HCT116 (cell line): Measurements from ENCODE around the gene DBN1. TPM values are rescaled to one million over a fixed set of nuclear protein-coding genes. Genes with fewer than 3 reads are reported as not detected.

Experiments
- ATAC-seq: fragments of 200-7000 bp; cut with Tn5 transposase; 2 replicates; pipeline ENCODE4 v1.9.1; 2020; ENCODE audit warnings: mild to moderate bottlenecking, moderate library complexity
- BruUV-seq: library from RNA; stranded (reverse); fragments of 400-500 nt; replicated peaks from 2 replicates; lab custom pipeline; 2021; lab: Mats Ljungman, UMichigan
- CTCF ChIA-PET: fragments of 300-600 bp; sonication (Branson Sonifier 250); formaldehyde crosslinking; loops from one replicate; lab custom pipeline; 2021; ENCODE audit warnings: antibody characterized with exemption; lab: Charles Lee
- POLR2A ChIA-PET: fragments of 300-600, 350-600 bp; sonication (Branson Sonifier 250); formaldehyde crosslinking; loops from one replicate; lab custom pipeline; 2021; ENCODE audit warnings: antibody characterized with exemption; lab: Charles Lee
- RAD21 ChIA-PET, 2 experiments: fragments of 300-600 bp; sonication (Branson Sonifier 250); formaldehyde crosslinking; loops; one replicate each; lab custom pipeline; 2023; ENCODE audit warnings: low total read pairs in 2 of 2; ENCODE audit not compliant: uncharacterized antibody in 2 of 2, unreplicated experiment in 2 of 2, low non-redundant PET in 1 of 2; lab: Charles Lee
- DNase-seq: peaks from one replicate; pipeline ENCODE4 v3.0.0-alpha.2; 2010; ENCODE audit warnings: low read depth, low spot score
- H2AFZ ChIP-seq: fragments of 200-600 bp; shearing (Covaris generic), sonication (generic); 2 replicates; pipeline ENCODE4 v1.6.1; 2017; ENCODE audit warnings: low read depth, mixed run types, mixed read lengths, antibody characterized with exemption, low read length; ENCODE audit not compliant: poor library complexity, severe bottlenecking
- H3K27ac ChIP-seq: 2 replicates; pipeline ENCODE4 v1.5.1; 2012; ENCODE audit warnings: low read depth, low read length
- H3K27me3 ChIP-seq: fragments of 200-600 bp; sonication (generic); 2 replicates; pipeline ENCODE4 v1.6.1; 2016; ENCODE audit warnings: mixed run types, low read length, mixed read lengths; ENCODE audit not compliant: insufficient read depth
- H3K36me3 ChIP-seq, 2 experiments: fragments of 200-500 bp in 1 of 2; fragments of 200-600 bp in 1 of 2; sonication (Bioruptor generic) in 1 of 2; sonication (generic) in 1 of 2; 2 replicates each; pipeline versions ENCODE4 v1.5.1 to v1.6.1; 2014 to 2016; ENCODE audit warnings: low read length in 2 of 2, inconsistent platforms in 1 of 2, mixed read lengths in 1 of 2, mixed run types in 1 of 2; ENCODE audit not compliant: insufficient read depth in 2 of 2, control insufficient read depth in 1 of 2
- H3K4me1 ChIP-seq, 2 experiments: fragments of 200-600 bp in 1 of 2; sonication (generic) in 1 of 2; 2 replicates each; pipeline versions ENCODE4 v1.5.1 to v1.6.1; 2012 to 2017; ENCODE audit warnings: low read length in 2 of 2, inconsistent platforms in 1 of 2, mild to moderate bottlenecking in 1 of 2, mixed read lengths in 1 of 2, mixed run types in 1 of 2, moderate library complexity in 1 of 2; ENCODE audit not compliant: insufficient read depth in 2 of 2, control insufficient read depth in 1 of 2
- H3K4me2 ChIP-seq: fragments of 200-600 bp; sonication (generic); 2 replicates; pipeline ENCODE4 v1.6.1; 2017; ENCODE audit warnings: mixed run types, low read length, mixed read lengths
- H3K4me3 ChIP-seq, 2 experiments: fragments of 200-600 bp in 1 of 2; sonication (generic) in 1 of 2; replicated peaks in 1 of 2; 2 replicates each; pipeline ENCODE4 v1.5.1; 2011 to 2016; ENCODE audit warnings: low read length in 2 of 2, control low read depth in 1 of 2, low read depth in 1 of 2, mild to moderate bottlenecking in 1 of 2, mixed read lengths in 1 of 2, mixed run types in 1 of 2
- H3K79me2 ChIP-seq: fragments of 200-600 bp; sonication (generic); 2 replicates; pipeline ENCODE4 v1.6.1; 2017; ENCODE audit warnings: mild to moderate bottlenecking, mixed run types, low read length, moderate library complexity, mixed read lengths; ENCODE audit not compliant: insufficient read depth
- H3K9ac ChIP-seq: fragments of 200-600 bp; sonication (generic); 2 replicates; pipeline ENCODE4 v1.6.1; 2016; ENCODE audit warnings: low read length, mixed read lengths
- H3K9me2 ChIP-seq: fragments of 200-600 bp; sonication (generic), shearing (Covaris generic); 2 replicates; pipeline ENCODE4 v1.6.1; 2017; ENCODE audit warnings: mixed run types, mild to moderate bottlenecking, moderate library complexity; ENCODE audit not compliant: insufficient read depth
- H3K9me3 ChIP-seq, 2 experiments: fragments of 200-500 bp in 1 of 2; fragments of 200-600 bp in 1 of 2; sonication (Bioruptor generic) in 1 of 2; sonication (generic) in 1 of 2; 2 replicates each; pipeline ENCODE4 v1.6.1; 2014 to 2017; ENCODE audit warnings: low read length in 2 of 2, mixed read lengths in 2 of 2, inconsistent platforms in 1 of 2, low read depth in 1 of 2, mild to moderate bottlenecking in 1 of 2, mixed run types in 1 of 2, moderate library complexity in 1 of 2; ENCODE audit not compliant: control insufficient read depth in 1 of 2, insufficient read depth in 1 of 2
- H4K20me1 ChIP-seq: fragments of 200-600 bp; sonication (generic), shearing (Covaris generic); 2 replicates; pipeline ENCODE4 v1.6.1; 2017; ENCODE audit warnings: mixed run types, mild to moderate bottlenecking, moderate library complexity; ENCODE audit not compliant: insufficient read depth
- ATF3 ChIP-seq: IDR thresholded peaks from 2 replicates; pipeline ENCODE4 v1.6.1; 2012
- CEBPB ChIP-seq: IDR thresholded peaks from 2 replicates; pipeline ENCODE4 v1.6.1; 2012; ENCODE audit warnings: low read depth
- EGR1 ChIP-seq: IDR thresholded peaks from 2 replicates; pipeline ENCODE4 v1.6.1; 2012; ENCODE audit warnings: low read depth
- ELF1 ChIP-seq: IDR thresholded peaks from 2 replicates; pipeline ENCODE4 v1.6.1; 2012; ENCODE audit warnings: low read depth, borderline replicate concordance
- POLR2AphosphoS5 ChIP-seq: IDR thresholded peaks from 2 replicates; pipeline ENCODE4 v1.6.1; 2011; ENCODE audit warnings: mild to moderate bottlenecking, low read depth, low read length, moderate library complexity
- RAD21 ChIP-seq: IDR thresholded peaks from 2 replicates; pipeline ENCODE4 v1.6.1; 2012; ENCODE audit warnings: low read depth, mild to moderate bottlenecking
- SIN3A ChIP-seq: IDR thresholded peaks from 2 replicates; pipeline ENCODE4 v1.6.1; 2012; ENCODE audit warnings: low read depth
- SRF ChIP-seq: IDR thresholded peaks from 2 replicates; pipeline ENCODE4 v1.6.1; 2012; ENCODE audit warnings: low read depth
- TCF7L2 ChIP-seq: IDR thresholded peaks from 2 replicates; pipeline ENCODE4 v1.7.0; 2011; ENCODE audit warnings: borderline replicate concordance, inconsistent platforms; ENCODE audit not compliant: insufficient read depth, insufficient read length; ENCODE audit errors: extremely low read depth
- ZNF274 ChIP-seq: fragments of 200-500 bp; sonication (Bioruptor generic); IDR thresholded peaks from 2 replicates; pipeline ENCODE4 v1.6.1; 2014; ENCODE audit warnings: mild to moderate bottlenecking, low read depth, low read length, inconsistent platforms
- intact Hi-C: fragments of 100-400 bp; cut with micrococcal nuclease; formaldehyde crosslinking; loops from 2 replicates; pipeline ENCODE4 v1.10.0; 2022
- total RNA-seq: library from RNA; stranded (reverse); gene quantifications from one replicate; pipeline ENCODE4 v1.2.1, GENCODE V29; 2021; ENCODE audit not compliant: unreplicated experiment
- TF ChIP-seq, protein P1 (sequence below), 3 experiments: fragments of 200-600 bp in 1 of 3; sonication (generic) in 1 of 3; IDR thresholded peaks in 2 of 3; conservative IDR thresholded peaks in 1 of 3; 2 replicates each; pipeline ENCODE4 v1.5.1; 2012 to 2017; ENCODE audit warnings: low read depth in 2 of 3, low read length in 2 of 3, antibody characterized with exemption in 1 of 3, borderline replicate concordance in 1 of 3, control low read depth in 1 of 3, mild to moderate bottlenecking in 1 of 3, mixed read lengths in 1 of 3, mixed run types in 1 of 3, moderate library complexity in 1 of 3; ENCODE audit not compliant: insufficient read depth in 1 of 3
- TF ChIP-seq, protein P2 (sequence below): IDR thresholded peaks from 2 replicates; pipeline ENCODE4 v1.6.1; 2012

DBN1 gene
- total RNA-seq, 1 experiment from 2014 or later, result 144 TPM

DNA sequence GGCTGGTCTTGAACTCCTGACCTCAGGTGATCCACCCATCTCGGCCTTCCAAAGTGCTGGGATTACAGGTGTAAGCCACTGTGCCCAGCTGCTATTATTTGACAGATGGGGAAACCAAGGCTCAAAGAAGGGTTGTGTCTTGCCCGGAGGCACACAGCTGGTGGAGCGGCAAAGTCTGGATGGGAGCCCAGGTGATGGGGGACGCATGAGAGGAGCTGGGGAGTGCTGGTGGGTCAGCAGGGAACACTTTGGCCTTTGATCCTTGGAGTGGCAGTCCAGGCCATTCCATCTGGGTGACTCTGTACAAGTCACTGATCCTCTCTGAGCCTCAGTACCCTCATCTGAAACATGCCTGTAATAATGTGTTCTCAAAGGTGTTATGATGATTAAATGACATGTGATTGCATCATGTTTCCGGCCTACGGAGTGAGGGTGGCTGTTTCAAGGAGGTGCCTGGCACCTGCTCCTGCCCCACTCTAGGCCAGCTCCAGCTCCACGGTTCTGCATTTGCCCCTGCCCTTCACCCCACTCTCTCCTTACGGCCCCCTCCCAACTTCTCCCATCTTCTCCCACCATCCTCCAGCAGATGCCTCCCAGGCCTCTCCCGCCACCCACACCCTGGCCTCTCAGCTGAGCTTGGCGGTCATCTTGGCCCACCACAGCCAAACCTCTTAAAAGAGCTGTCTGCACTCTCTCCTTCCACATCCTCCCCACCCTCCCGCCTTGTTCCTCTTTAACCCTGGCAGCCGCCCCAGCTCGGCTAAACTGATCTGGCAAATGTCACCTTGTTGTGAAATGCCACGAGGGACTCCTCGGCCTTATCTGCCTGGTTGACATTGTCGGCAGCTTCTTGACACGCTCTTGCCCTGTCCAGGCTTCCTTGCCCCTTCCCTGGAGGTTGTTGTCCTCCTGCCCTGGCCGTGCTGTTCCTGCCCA is 5.5 kb upstream of the DBN1 start:
- H3K36me3 ChIP-seq, result no peaks in the 10 kb centered on the region
- ChIA-PET CTCF (interaction anchor here (1.0 to 2.9 kb wide), 4 partner anchors 17 to 89 kb away, joined by 3 to 11 read pairs (median 4); no protein-coding TSS in a partner anchor), RAD21 (no interaction called here), POLR2A (interaction anchor here (1.9 to 6.3 kb wide), 2 partner anchors 8 to 16 kb away, joined by 5 to 54 read pairs; partner anchors contain the start of gene PDLIM7)
- H3K9ac ChIP-seq, result no peak overlapping the region
- no peak overlapping the region for H3K4me2 ChIP-seq
- no peaks in the 10 kb centered on the region for H3K79me2 ChIP-seq
- H3K27me3 ChIP-seq, result no peaks in the 10 kb centered on the region
- peaks cover 2 to 21% of the 10 kb centered on the region in 2 experiments; a peak in 2 of 4 replicates for H3K4me1 ChIP-seq
- no peak overlapping the region for H2AFZ ChIP-seq
- DNase-seq, result no peak
- no peak for TF ChIP-seq TCF7L2
- peak; percentile 39 for TF ChIP-seq POLR2AphosphoS5
- ATAC-seq, result no peak
- no peak overlapping the region for H3K4me3 ChIP-seq
- no peaks in the 10 kb centered on the region for H3K9me3 ChIP-seq
- BruUV-seq, result no TSS peak
- intact Hi-C loops, result no loop called here
- H3K27ac ChIP-seq, result no peak overlapping the region
- H3K9me2 ChIP-seq, result no peaks in the 10 kb centered on the region
- no peaks in the 10 kb centered on the region for H4K20me1 ChIP-seq

DNA sequence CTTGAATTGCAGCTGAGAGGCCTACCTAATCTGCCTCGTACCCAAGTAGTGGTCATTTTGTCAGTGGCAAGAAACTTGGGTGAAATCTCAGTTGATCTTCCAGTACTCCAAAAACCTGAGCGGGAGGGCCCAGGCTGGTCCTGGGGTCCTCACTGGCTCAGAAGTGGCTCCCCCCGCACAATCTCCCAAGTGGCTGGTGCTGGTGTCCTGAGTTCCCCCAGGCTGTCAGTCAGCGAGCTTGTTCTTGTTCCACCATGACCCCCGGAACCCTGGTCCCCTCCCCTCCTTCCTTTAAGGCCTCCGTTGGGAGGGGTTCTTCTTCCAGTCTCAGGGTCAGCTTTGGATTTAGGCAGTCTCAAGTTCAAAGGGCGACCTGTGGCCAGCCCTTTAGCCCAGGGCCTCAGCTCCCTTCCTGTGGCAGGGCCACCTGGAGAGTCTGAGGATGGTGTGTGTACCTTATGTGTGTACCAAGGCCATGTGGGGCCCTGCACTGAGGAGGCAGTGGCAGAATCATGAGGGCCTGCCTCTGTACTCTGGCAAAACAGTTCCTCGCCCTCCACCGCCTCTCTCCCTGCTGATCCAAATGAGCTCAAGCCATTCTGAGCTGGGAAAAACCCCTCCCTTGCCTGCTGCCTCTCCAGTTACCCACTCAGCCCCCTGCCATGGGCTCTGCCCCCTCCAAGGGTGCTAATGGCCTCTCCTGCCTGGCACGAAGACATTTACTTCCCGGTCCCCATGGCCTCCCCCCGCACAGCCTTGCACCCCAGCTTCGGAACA is 4.5 kb upstream of the DBN1 start:
- no peak overlapping the region for H2AFZ ChIP-seq
- H3K9ac ChIP-seq, result no peak overlapping the region
- peaks cover 4 to 23% of the 10 kb centered on the region in 2 experiments; a peak in 2 of 4 replicates for H3K4me1 ChIP-seq
- ATAC-seq (no peak), DNase-seq (no peak)
- no peak overlapping the region for H3K4me3 ChIP-seq
- H3K9me2 ChIP-seq, result no peaks in the 10 kb centered on the region
- no peak overlapping the region for H3K4me2 ChIP-seq
- no peaks in the 10 kb centered on the region for H3K9me3 ChIP-seq
- H4K20me1 ChIP-seq, result no peaks in the 10 kb centered on the region
- no peak for TF ChIP-seq EGR1
- no peak for TF ChIP-seq ZNF274
- no peak for TF ChIP-seq ELF1
- TF ChIP-seq CEBPB, result no peak
- TF ChIP-seq SIN3A, result no peak
- TF ChIP-seq, protein P1, sequence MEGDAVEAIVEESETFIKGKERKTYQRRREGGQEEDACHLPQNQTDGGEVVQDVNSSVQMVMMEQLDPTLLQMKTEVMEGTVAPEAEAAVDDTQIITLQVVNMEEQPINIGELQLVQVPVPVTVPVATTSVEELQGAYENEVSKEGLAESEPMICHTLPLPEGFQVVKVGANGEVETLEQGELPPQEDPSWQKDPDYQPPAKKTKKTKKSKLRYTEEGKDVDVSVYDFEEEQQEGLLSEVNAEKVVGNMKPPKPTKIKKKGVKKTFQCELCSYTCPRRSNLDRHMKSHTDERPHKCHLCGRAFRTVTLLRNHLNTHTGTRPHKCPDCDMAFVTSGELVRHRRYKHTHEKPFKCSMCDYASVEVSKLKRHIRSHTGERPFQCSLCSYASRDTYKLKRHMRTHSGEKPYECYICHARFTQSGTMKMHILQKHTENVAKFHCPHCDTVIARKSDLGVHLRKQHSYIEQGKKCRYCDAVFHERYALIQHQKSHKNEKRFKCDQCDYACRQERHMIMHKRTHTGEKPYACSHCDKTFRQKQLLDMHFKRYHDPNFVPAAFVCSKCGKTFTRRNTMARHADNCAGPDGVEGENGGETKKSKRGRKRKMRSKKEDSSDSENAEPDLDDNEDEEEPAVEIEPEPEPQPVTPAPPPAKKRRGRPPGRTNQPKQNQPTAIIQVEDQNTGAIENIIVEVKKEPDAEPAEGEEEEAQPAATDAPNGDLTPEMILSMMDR (IDR thresholded peaks at IDR 0.05 in 2 of 3, conservative IDR thresholded peaks at IDR 0.05 in 1 of 3; ENCODE audit: borderline replicate concordance in 1 of 3, insufficient read depth in 1 of 3, low read depth in 2 of 3, low read length in 2 of 3), result no peak
- no peak for TF ChIP-seq POLR2AphosphoS5
- TF ChIP-seq ATF3, result no peak
- no peak for TF ChIP-seq SRF
- TF ChIP-seq RAD21, result no peak
- no peak for TF ChIP-seq TCF7L2
- TF ChIP-seq, protein P2, sequence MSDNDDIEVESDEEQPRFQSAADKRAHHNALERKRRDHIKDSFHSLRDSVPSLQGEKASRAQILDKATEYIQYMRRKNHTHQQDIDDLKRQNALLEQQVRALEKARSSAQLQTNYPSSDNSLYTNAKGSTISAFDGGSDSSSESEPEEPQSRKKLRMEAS, result no peak
- BruUV-seq, result no TSS peak
- no peaks in the 10 kb centered on the region for H3K27me3 ChIP-seq
- H3K79me2 ChIP-seq, result no peaks in the 10 kb centered on the region
- RAD21 ChIA-PET, result no interaction called here
- intact Hi-C loops, result no loop called here
- H3K27ac ChIP-seq, result no peak overlapping the region
- POLR2A ChIA-PET, result interaction anchor here (1.9 to 6.3 kb wide), 2 partner anchors 9 to 17 kb away, joined by 5 to 54 read pairs; partner anchors contain the start of gene PDLIM7
- CTCF ChIA-PET, result interaction anchor here (1.1 to 2.9 kb wide), 4 partner anchors 18 to 88 kb away, joined by 3 to 11 read pairs (median 6); partner anchors contain the start of gene PDLIM7
- no peaks in the 10 kb centered on the region for H3K36me3 ChIP-seq
